Panc1 (cell line): ENCODE measurements around the gene APCDD1. TPM values are rescaled to one million over a fixed set of nuclear protein-coding genes. Genes with fewer than 3 reads are reported as not detected.

Experiments
- ATAC-seq: fragments of 200-7000 bp; cut with Tn5 transposase; 2 replicates; pipeline ENCODE4 v1.9.1; 2020; ENCODE audit warnings: mild to moderate bottlenecking, moderate library complexity
- BruUV-seq: library from RNA; stranded (reverse); fragments of 400-500 nt; replicated peaks from 2 replicates; lab custom pipeline; 2021; lab: Mats Ljungman, UMichigan
- CTCF ChIA-PET: fragments of 300-600 bp; sonication (Branson Sonifier 250); formaldehyde crosslinking; loops from one replicate; lab custom pipeline; 2022; ENCODE audit warnings: antibody characterized with exemption; lab: Charles Lee
- POLR2A ChIA-PET: fragments of 300-600 bp; sonication (Branson Sonifier 250); formaldehyde crosslinking; loops from one replicate; lab custom pipeline; 2022; ENCODE audit warnings: antibody characterized with exemption; lab: Charles Lee
- DNase-seq: peaks from one replicate; pipeline ENCODE4 v3.0.0-alpha.2; 2010; ENCODE audit warnings: low read depth, low spot score
- H3K27ac ChIP-seq: 2 replicates; pipeline ENCODE4 v1.5.1; 2011; ENCODE audit warnings: mild to moderate bottlenecking, low read length, inconsistent platforms
- H3K27me3 ChIP-seq: fragments of 200-500 bp; sonication (Bioruptor generic); 2 replicates; pipeline ENCODE4 v1.6.0; 2014; ENCODE audit warnings: low read length, inconsistent platforms; ENCODE audit not compliant: control insufficient read depth, insufficient read depth
- H3K36me3 ChIP-seq: fragments of 200-500 bp; sonication (Bioruptor generic); 2 replicates; pipeline ENCODE4 v1.5.1; 2014; ENCODE audit warnings: inconsistent platforms, mild to moderate bottlenecking, low read length, moderate library complexity; ENCODE audit not compliant: control insufficient read depth, insufficient read depth
- H3K4me1 ChIP-seq: 2 replicates; pipeline ENCODE4 v1.5.1; 2011; ENCODE audit warnings: inconsistent platforms, mild to moderate bottlenecking, low read length, moderate library complexity; ENCODE audit not compliant: control insufficient read depth, insufficient read depth
- H3K4me3 ChIP-seq, 2 experiments: 2 replicates each; pipeline ENCODE4 v1.5.1; 2011 to 2012; ENCODE audit warnings: low read depth in 2 of 2, low read length in 2 of 2, mild to moderate bottlenecking in 2 of 2, inconsistent platforms in 1 of 2, moderate library complexity in 1 of 2
- H3K9me3 ChIP-seq: fragments of 200-500 bp; sonication (Bioruptor generic); 2 replicates; pipeline ENCODE4 v1.5.1; 2014; ENCODE audit warnings: low read depth, mild to moderate bottlenecking, inconsistent platforms, low read length, moderate library complexity; ENCODE audit not compliant: control insufficient read depth, insufficient read depth
- CTCF ChIP-seq: fragments of 450-650 bp; IDR thresholded peaks from 2 replicates; pipeline ENCODE4 v1.5.1; 2017; ENCODE audit warnings: mild to moderate bottlenecking
- POLR2AphosphoS5 ChIP-seq: IDR thresholded peaks from 2 replicates; pipeline ENCODE4 v1.6.1; 2012; ENCODE audit warnings: mild to moderate bottlenecking, low read depth, low read length, moderate library complexity
- REST ChIP-seq, 2 experiments: IDR thresholded peaks; 2 replicates each; pipeline ENCODE4 v1.6.1; 2011 to 2012; ENCODE audit warnings: low read depth in 2 of 2, control low read depth in 1 of 2, low read length in 1 of 2, mild to moderate bottlenecking in 1 of 2, moderate library complexity in 1 of 2; ENCODE audit not compliant: insufficient read depth in 1 of 2
- SIN3A ChIP-seq: IDR thresholded peaks from 2 replicates; pipeline ENCODE4 v1.6.1; 2012; ENCODE audit warnings: low read depth, mild to moderate bottlenecking, low read length, moderate library complexity, borderline replicate concordance; ENCODE audit not compliant: insufficient read depth
- TCF7L2 ChIP-seq: IDR thresholded peaks from 2 replicates; pipeline ENCODE4 v1.6.1; 2011; ENCODE audit warnings: mild to moderate bottlenecking, low read depth, low read length, inconsistent platforms
- in situ Hi-C: cut with HindIII; loops from 2 replicates; pipeline ENCODE4 v1.10.0; 2016; ENCODE audit warnings: low sequenced_read_pairs, low pct_unique_long_range_greater_than_20kb
- intact Hi-C: fragments of 100-400 bp; cut with micrococcal nuclease; formaldehyde crosslinking; loops from one replicate; pipeline ENCODE4 v1.10.0; 2022; ENCODE audit not compliant: unreplicated experiment
- total RNA-seq: library from RNA; stranded (reverse); gene quantifications from one replicate; pipeline ENCODE4 v1.2.1, GENCODE V29; 2021; ENCODE audit not compliant: unreplicated experiment

The APCDD1 gene
- total RNA-seq, 1 experiment from 2014 or later = 0.36 TPM

- no peak for TF ChIP-seq POLR2AphosphoS5
- TF ChIP-seq TCF7L2 = no peak
- no peak for TF ChIP-seq REST (IDR thresholded peaks at IDR 0.05; ENCODE audit: insufficient read depth in 1 of 2, low read depth in 2 of 2, low read length in 1 of 2)
- TF ChIP-seq CTCF = no peak
- TF ChIP-seq SIN3A = no peak
- ATAC-seq (no peak), DNase-seq (no peak)
- Histone ChIP-seq H3K9me3 (no peaks in the 10 kb centered on the region), H3K4me3 (no peak overlapping the region), H3K27me3 (0 out of 2 replicates have a peak, but pooled peaks cover 4% of the 10 kb centered on the region), H3K36me3 (no peaks in the 10 kb centered on the region), H3K27ac (no peak overlapping the region), H3K4me1 (no peaks in the 10 kb centered on the region)
- intact Hi-C loops = no loop called here
- ChIA-PET POLR2A (no interaction called here), CTCF (no interaction called here)
- in situ Hi-C loops = no loop called here
- no TSS peak for BruUV-seq
These were observed 31.0 kb downstream of the APCDD1 start for GRCh38 chr18:10485475-10485874.

- TF ChIP-seq CTCF (no peak), SIN3A (no peak), TCF7L2 (no peak), POLR2AphosphoS5 (no peak), REST (IDR thresholded peaks at IDR 0.05; ENCODE audit: insufficient read depth in 1 of 2, low read depth in 2 of 2, low read length in 1 of 2) (no peak)
- H3K9me3 ChIP-seq = no peaks in the 10 kb centered on the region
- no peak for ATAC-seq
- intact Hi-C loops = no loop called here
- H3K27ac ChIP-seq = no peak overlapping the region
- CTCF ChIA-PET = no interaction called here
- POLR2A ChIA-PET = no interaction called here
- BruUV-seq = no TSS peak
- no peaks in the 10 kb centered on the region for H3K4me1 ChIP-seq
- no peak for DNase-seq
- H3K4me3 ChIP-seq = no peak overlapping the region
- in situ Hi-C loops = no loop called here
- no peaks in the 10 kb centered on the region for H3K36me3 ChIP-seq
- H3K27me3 ChIP-seq = no peaks in the 10 kb centered on the region
These were observed 31.9 kb downstream of the APCDD1 start for GRCh38 chr18:10486362-10486761.
